KMS-11 (cell line): ENCODE measurements around the gene KAT8.

Experiments used
- H2AFZ ChIP-seq: fragments of 200-600 bp; sonication (generic); 2 replicates; pipeline ENCODE4 v1.6.1; 2016; ENCODE audit warnings: antibody characterized with exemption, mixed run types, low read depth
- H3K27ac ChIP-seq: fragments of 200-600 bp; sonication (generic); 2 replicates; pipeline ENCODE4 v1.6.1; 2016; ENCODE audit warnings: mild to moderate bottlenecking, mixed run types
- H3K27me3 ChIP-seq: fragments of 200-600 bp; sonication (generic); 2 replicates; pipeline ENCODE4 v1.6.1; 2017; ENCODE audit warnings: mild to moderate bottlenecking, low read depth, mixed run types, moderate library complexity; ENCODE audit not compliant: insufficient read depth
- H3K36me3 ChIP-seq: fragments of 200-600 bp; sonication (generic); 2 replicates; pipeline ENCODE4 v1.6.1; 2017; ENCODE audit warnings: mild to moderate bottlenecking, mixed run types; ENCODE audit not compliant: insufficient read depth
- H3K4me1 ChIP-seq: fragments of 200-600 bp; sonication (generic); 2 replicates; pipeline ENCODE4 v1.6.1; 2016; ENCODE audit warnings: mild to moderate bottlenecking, low read depth, mixed run types; ENCODE audit not compliant: poor library complexity, severe bottlenecking
- H3K4me2 ChIP-seq: fragments of 200-600 bp; sonication (generic); 2 replicates; pipeline ENCODE4 v1.7.0; 2016; ENCODE audit warnings: mild to moderate bottlenecking, mixed run types
- H3K4me3 ChIP-seq: fragments of 200-600 bp; sonication (generic); IDR thresholded peaks from 2 replicates; pipeline ENCODE4 v1.6.1; 2017; ENCODE audit warnings: low read depth, low read length, mixed read lengths; ENCODE audit not compliant: insufficient read depth
- H3K79me2 ChIP-seq: fragments of 200-600 bp; sonication (generic); 2 replicates; pipeline ENCODE4 v1.6.1; 2016; ENCODE audit warnings: low read depth, mixed run types; ENCODE audit not compliant: insufficient read depth
- H3K9ac ChIP-seq: fragments of 200-600 bp; sonication (generic); 2 replicates; pipeline ENCODE4 v1.6.1; 2016; ENCODE audit warnings: mild to moderate bottlenecking, mixed run types
- H4K20me1 ChIP-seq: fragments of 200-600 bp; sonication (generic); 2 replicates; pipeline ENCODE4 v1.6.1; 2016; ENCODE audit warnings: mild to moderate bottlenecking, mixed run types; ENCODE audit not compliant: insufficient read depth
- CTCF ChIP-seq: fragments of 200-600 bp; sonication (generic); conservative IDR thresholded peaks from 2 replicates; pipeline ENCODE4 v1.6.1; 2017; ENCODE audit warnings: low read depth, mild to moderate bottlenecking, antibody characterized with exemption, low read length, moderate library complexity, mixed read lengths

The KAT8 gene

GRCh38 chr16:31130899-31131298 lies 13.4 kb downstream of the KAT8 start:
- no peaks in the 10 kb centered on the region for H3K36me3 ChIP-seq
- no peaks in the 10 kb centered on the region for H3K79me2 ChIP-seq
- H3K4me1 ChIP-seq = no peaks in the 10 kb centered on the region
- no peaks in the 10 kb centered on the region for H4K20me1 ChIP-seq
- H3K4me3 ChIP-seq = no peak overlapping the region
- no peaks in the 10 kb centered on the region for H3K27me3 ChIP-seq
- no peak overlapping the region for H3K9ac ChIP-seq
- H2AFZ ChIP-seq = no peak overlapping the region
- no peak for TF ChIP-seq CTCF
- no peak overlapping the region for H3K4me2 ChIP-seq
- H3K27ac ChIP-seq = no peak overlapping the region

- Histone ChIP-seq H3K27ac (no peak overlapping the region), H3K36me3 (no peaks in the 10 kb centered on the region), H3K4me3 (no peak overlapping the region), H3K9ac (no peak overlapping the region), H3K79me2 (no peaks in the 10 kb centered on the region), H3K4me1 (no peaks in the 10 kb centered on the region), H3K27me3 (no peaks in the 10 kb centered on the region), H3K4me2 (no peak overlapping the region), H2AFZ (no peak overlapping the region), H4K20me1 (no peaks in the 10 kb centered on the region)
- no peak for TF ChIP-seq CTCF
Observed at GRCh38 chr16:31131416-31131815, 14.0 kb downstream of the KAT8 start.

- H3K27me3 ChIP-seq = no peaks in the 10 kb centered on the region
- H3K4me3 ChIP-seq = no peak overlapping the region
- H4K20me1 ChIP-seq = no peaks in the 10 kb centered on the region
- no peak for TF ChIP-seq CTCF
- H3K27ac ChIP-seq = no peak overlapping the region
- H3K36me3 ChIP-seq = no peaks in the 10 kb centered on the region
- no peak overlapping the region for H2AFZ ChIP-seq
- H3K4me2 ChIP-seq = no peak overlapping the region
- H3K79me2 ChIP-seq = no peaks in the 10 kb centered on the region
- no peak overlapping the region for H3K9ac ChIP-seq
- no peaks in the 10 kb centered on the region for H3K4me1 ChIP-seq
Observed at GRCh38 chr16:31131841-31132271, 14.4 kb downstream of the KAT8 start.

- Histone ChIP-seq H3K4me1 (no peaks in the 10 kb centered on the region), H3K4me2 (no peak overlapping the region), H3K4me3 (no peak overlapping the region), H3K9ac (no peak overlapping the region), H3K79me2 (no peaks in the 10 kb centered on the region), H3K27me3 (no peaks in the 10 kb centered on the region), H4K20me1 (no peaks in the 10 kb centered on the region), H3K36me3 (no peaks in the 10 kb centered on the region), H3K27ac (no peak overlapping the region), H2AFZ (no peak overlapping the region)
- TF ChIP-seq CTCF = no peak
Observed at GRCh38 chr16:31132303-31132979, 15.0 kb downstream of the KAT8 start.
